Epithelial cell of esophagus (primary cell): ENCODE measurements around the gene INSYN1.
A peak's percentile ranks its signal among the peaks of the same experiment; 100 is the strongest.
"Not testable (repeated sequence)": the region's sequence is repeated elsewhere in the genome, so short reads cannot be mapped to it uniquely, and the experiment has no call there.

Experiments used
- DNase-seq: peaks from one replicate; pipeline ENCODE4 v3.0.0; 2010; ENCODE audit warnings: low read depth
- H3K4me3 ChIP-seq: 2 replicates; pipeline ENCODE4 v1.5.1; 2011; ENCODE audit warnings: mild to moderate bottlenecking, low read length, control low read depth
- TF ChIP-seq, protein P1 (sequence below): IDR thresholded peaks from 2 replicates; pipeline ENCODE4 v1.5.1; 2011; ENCODE audit warnings: low read depth, mild to moderate bottlenecking, low read length, control low read depth, inconsistent platforms; ENCODE audit not compliant: insufficient read depth; ENCODE audit errors: missing control alignments

INSYN1 gene

DNA sequence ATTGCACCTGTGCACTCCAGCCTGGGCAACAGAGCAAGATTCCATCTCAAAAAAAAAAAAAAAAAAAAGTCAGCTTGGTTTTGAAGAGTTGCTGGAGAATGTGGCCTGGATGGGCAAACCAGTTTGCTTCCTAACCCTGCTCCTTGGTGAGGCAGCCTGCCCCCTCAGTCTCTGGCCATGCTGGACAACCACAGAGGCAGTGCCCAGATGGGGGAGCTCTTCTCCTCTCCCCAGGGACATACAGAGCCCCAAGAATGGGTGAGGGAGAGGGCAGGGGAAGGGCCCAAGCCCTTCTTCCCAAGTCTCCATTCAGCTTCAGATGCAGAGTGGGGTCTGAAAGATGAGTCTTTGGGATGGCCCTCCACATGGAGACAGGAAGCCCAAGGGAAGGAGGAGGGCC, 41.0 kb downstream of the INSYN1 start:
- TF ChIP-seq, protein P1, sequence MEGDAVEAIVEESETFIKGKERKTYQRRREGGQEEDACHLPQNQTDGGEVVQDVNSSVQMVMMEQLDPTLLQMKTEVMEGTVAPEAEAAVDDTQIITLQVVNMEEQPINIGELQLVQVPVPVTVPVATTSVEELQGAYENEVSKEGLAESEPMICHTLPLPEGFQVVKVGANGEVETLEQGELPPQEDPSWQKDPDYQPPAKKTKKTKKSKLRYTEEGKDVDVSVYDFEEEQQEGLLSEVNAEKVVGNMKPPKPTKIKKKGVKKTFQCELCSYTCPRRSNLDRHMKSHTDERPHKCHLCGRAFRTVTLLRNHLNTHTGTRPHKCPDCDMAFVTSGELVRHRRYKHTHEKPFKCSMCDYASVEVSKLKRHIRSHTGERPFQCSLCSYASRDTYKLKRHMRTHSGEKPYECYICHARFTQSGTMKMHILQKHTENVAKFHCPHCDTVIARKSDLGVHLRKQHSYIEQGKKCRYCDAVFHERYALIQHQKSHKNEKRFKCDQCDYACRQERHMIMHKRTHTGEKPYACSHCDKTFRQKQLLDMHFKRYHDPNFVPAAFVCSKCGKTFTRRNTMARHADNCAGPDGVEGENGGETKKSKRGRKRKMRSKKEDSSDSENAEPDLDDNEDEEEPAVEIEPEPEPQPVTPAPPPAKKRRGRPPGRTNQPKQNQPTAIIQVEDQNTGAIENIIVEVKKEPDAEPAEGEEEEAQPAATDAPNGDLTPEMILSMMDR: peak; percentile 14
- no peak for DNase-seq
- H3K4me3 ChIP-seq: no peak overlapping the region

DNA sequence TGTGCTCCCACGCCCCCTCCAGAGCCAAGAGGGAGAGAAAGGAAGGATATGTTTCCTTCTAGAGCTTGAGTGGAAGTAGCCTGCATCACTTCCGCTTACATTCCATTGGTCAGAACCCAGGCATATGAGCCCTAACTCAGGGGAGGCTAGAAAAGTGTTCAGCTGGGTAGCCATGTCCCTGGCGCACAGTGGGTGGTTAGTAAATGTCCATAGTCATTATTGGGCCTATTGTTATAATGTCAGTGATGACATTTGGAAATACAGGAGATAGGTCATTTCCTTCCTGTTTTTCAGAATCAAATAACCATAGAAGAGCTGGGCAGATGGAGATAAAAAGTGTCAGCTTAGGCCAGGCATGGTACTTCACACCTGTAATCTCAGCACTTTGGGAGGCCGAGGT, 41.6 kb downstream of the INSYN1 start:
- H3K4me3 ChIP-seq: no peak overlapping the region
- TF ChIP-seq, protein P1: no peak
- DNase-seq: no peak

DNA sequence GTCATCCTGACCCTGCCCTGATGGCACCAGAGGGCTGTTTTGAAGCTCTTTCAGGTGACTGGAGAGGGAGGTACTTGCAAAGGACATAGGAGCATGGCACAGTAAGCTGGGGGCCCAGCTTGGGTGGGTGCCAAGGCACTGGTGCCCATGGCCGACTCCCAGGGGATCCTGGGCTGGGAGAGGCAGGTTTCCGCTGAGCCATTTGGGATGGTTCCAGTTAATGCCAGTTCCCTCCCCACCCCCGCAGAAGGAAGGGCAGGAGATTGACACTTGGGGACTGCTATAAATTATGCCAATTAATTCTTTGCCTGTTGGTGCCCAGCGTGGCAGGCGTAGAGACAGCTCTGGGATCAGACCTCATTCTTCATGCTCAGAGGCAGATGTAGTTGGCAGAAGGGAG, 42.8 kb downstream of the INSYN1 start:
- TF ChIP-seq, protein P1: no peak
- DNase-seq: no peak

DNA sequence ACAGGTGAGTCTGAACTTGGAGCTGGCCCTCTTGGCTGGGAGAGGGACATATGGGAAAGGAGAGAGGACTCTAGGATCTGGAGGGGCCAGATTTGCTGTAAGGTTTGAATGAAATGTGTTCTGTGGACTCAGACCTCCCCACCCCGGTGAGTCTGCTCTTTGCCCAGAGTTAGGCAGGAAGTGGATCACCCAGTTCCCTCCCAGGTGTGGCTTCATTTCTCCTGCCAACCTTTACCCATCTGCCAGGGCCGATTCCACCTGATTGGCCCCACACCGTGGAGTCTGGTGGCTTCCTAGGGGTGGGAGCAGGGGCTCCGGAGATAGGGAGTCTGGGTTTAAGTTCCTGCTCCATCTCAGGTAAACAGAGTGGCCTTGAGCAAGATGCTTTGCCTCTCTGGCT, 43.5 kb downstream of the INSYN1 start:
- H3K4me3 ChIP-seq: no peak overlapping the region
- TF ChIP-seq, protein P1: no peak
- no peak for DNase-seq

More for the DNA sequence above, 42.8 kb downstream of the INSYN1 start:
- H3K4me3 ChIP-seq: no peak overlapping the region

DNA sequence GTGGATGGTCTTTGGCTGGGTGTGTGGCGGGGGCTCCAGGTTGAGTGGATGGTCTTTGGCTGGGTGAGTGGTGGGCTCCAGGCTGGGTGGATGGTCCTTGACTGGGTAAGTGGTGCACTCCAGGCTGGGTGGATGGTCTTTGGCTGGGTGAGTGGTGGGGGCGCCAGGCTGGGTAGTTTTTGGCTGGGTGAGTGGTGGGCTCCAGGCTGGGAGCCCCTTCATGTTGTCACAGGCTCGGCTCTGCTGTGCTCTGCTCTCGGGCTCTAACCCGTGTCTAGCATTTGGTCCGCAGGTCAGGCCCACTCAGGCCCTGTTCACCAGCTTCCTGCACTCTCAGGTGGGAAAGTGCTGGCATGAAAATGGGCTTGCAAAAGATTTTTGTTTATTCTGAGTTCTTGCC, 43.9 kb downstream of the INSYN1 start:
- TF ChIP-seq, protein P1: no peak
- DNase-seq: no peak
- no peak overlapping the region for H3K4me3 ChIP-seq

DNA sequence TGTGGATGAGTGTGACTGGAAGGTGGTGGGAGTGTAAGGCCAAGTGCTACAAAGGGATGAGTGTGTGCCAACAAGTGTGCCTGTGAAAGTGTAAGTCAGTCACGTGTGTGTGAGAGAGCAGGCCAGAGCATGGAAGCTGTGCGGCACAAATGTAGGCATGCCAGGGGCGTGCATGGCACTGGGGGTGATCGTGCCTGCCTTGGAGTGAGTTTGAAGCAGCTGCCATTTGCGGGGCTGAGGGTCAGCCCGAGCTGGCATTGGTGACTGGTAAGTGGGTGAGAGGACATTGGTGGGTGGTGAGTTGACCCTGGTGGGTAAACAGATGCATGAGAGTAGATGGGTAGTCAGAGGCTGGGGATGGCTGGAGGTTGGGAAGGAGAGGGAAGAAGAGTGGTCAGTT, 44.5 kb downstream of the INSYN1 start:
- TF ChIP-seq, protein P1: no peak
- H3K4me3 ChIP-seq: no peak overlapping the region
- no peak for DNase-seq

DNA sequence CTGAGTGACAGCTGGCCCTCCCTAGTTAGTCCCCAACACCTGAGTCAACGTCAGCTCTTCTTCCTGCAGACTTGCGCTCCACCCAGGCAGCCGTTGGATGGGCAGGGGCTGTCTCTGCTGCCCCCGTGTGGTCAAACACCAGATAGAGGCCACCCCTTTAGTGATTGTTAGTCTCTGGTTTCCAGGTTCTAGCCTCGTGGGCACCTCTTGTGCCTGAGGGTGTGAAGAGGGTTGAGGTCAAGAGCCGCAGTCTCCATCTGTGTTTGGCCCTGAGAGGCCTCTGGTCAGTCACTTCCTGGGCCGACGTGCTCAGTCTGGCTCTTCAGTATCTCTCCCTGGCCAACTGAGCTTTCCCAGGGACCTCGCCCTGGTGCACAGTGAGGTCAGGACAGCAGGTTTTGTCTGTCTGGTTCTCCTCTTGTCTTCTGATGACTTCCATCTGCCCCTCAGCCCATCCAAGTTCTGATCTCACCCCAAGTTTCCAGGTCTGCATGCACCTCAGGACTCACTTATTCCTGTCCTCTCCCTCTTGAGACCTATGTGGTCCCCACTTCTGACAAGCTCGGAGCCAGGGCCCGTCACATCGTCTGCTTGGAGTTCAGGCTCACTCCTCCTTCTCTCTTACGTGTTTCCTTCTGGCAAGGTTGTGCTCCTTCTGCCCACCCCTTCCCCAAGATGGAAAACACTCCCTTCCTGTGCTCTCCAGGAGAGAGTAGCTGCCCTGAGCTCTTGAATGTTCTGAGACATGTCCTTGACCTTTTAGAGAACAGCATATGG, 48.1 kb downstream of the INSYN1 start:
- H3K4me3 ChIP-seq: no peak overlapping the region
- TF ChIP-seq, protein P1: peak; percentile 88
- DNase-seq: peak; percentile 69

DNA sequence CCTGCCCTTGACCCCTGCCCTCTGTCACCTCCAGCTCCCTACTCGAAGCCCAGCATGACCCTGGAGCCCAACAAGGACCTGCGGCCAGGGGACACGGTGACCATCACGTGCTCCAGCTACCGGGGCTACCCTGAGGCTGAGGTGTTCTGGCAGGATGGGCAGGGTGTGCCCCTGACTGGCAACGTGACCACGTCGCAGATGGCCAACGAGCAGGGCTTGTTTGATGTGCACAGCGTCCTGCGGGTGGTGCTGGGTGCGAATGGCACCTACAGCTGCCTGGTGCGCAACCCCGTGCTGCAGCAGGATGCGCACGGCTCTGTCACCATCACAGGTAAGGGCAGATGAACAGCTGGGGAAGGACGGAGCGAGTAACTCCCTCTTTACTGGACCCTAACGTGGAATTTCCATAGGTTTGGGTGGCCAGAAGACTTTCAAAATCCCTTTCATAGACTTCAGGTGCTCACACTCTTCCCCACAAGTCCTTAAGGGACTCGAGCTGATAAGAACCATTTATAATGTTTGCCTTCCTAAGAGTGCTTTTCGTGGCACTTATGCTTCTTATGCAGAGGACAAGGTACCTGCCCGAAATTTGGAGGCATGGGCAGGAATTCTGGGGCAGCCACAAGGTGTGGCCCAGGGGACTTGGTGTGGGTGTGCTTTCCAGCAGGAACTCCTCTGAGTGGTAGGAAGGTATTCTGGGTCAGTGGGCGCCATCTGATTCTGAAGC, 48.8 kb downstream of the INSYN1 start:
- not testable (repeated sequence) for H3K4me3 ChIP-seq, DNase-seq

DNA sequence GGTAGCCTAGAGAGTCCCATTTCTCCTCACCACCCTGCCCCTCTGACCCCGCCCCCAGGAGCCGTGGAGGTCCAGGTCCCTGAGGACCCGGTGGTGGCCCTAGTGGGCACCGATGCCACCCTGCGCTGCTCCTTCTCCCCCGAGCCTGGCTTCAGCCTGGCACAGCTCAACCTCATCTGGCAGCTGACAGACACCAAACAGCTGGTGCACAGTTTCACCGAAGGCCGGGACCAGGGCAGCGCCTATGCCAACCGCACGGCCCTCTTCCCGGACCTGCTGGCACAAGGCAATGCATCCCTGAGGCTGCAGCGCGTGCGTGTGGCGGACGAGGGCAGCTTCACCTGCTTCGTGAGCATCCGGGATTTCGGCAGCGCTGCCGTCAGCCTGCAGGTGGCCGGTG, 49.5 kb downstream of the INSYN1 start:
- not testable (repeated sequence) for H3K4me3 ChIP-seq, DNase-seq
